Keratinocyte (primary cell): ENCODE data around the gene BOK. TPM values are rescaled to one million over a fixed set of nuclear protein-coding genes. Genes with fewer than 3 reads are reported as not detected.

ENCODE experiments used
- DNase-seq: peaks from one replicate; pipeline ENCODE4 v3.0.0-alpha.2; 2011; ENCODE audit warnings: low read depth, missing footprints, low spot score
- FAIRE-seq: peaks from 2 replicates; lab custom pipeline; 2011; peaks lifted over from hg19 to GRCh38; lab: Jason Lieb, UNC
- H2AFZ ChIP-seq: 2 replicates; pipeline ENCODE4 v1.6.0; 2012; ENCODE audit warnings: low read length, control low read depth, inconsistent platforms; ENCODE audit not compliant: control insufficient read depth
- H3K27ac ChIP-seq: 2 replicates; pipeline ENCODE4 v1.5.1; 2011; ENCODE audit warnings: low read length; ENCODE audit not compliant: control insufficient read depth, insufficient read depth
- H3K27me3 ChIP-seq: 3 replicates; pipeline ENCODE4 v1.6.0; 2011; ENCODE audit warnings: low read length; ENCODE audit not compliant: control insufficient read depth, insufficient read depth; ENCODE audit errors: extremely low read depth
- H3K36me3 ChIP-seq, 2 experiments: 2 replicates in 1 of 2; 3 replicates in 1 of 2; pipeline ENCODE4 v1.5.1; 2011; ENCODE audit warnings: low read length in 2 of 2, mild to moderate bottlenecking in 1 of 2; ENCODE audit not compliant: control insufficient read depth in 2 of 2, insufficient read depth in 2 of 2; ENCODE audit errors: extremely low read depth in 1 of 2
- H3K4me1 ChIP-seq: 3 replicates; pipeline ENCODE4 v1.5.1; 2011; ENCODE audit warnings: low read length; ENCODE audit not compliant: control insufficient read depth, insufficient read depth; ENCODE audit errors: extremely low read depth
- H3K4me2 ChIP-seq: 3 replicates; pipeline ENCODE4 v1.6.0; 2011; ENCODE audit warnings: low read depth, low read length; ENCODE audit not compliant: control insufficient read depth, insufficient read depth; ENCODE audit errors: extremely low read depth
- H3K4me3 ChIP-seq, 3 experiments: fragments of 200-600 bp in 1 of 3; sonication (generic) in 1 of 3; 2 replicates in 2 of 3; 3 replicates in 1 of 3; pipeline ENCODE4 v1.5.1; 2011 to 2016; ENCODE audit warnings: low read length in 3 of 3, mild to moderate bottlenecking in 3 of 3, control low read depth in 2 of 3, inconsistent platforms in 1 of 3, low read depth in 1 of 3, mixed read lengths in 1 of 3, mixed run types in 1 of 3, moderate library complexity in 1 of 3; ENCODE audit not compliant: control insufficient read depth in 2 of 3, insufficient read depth in 2 of 3; ENCODE audit errors: extremely low read depth in 1 of 3
- H3K79me2 ChIP-seq: 2 replicates; pipeline ENCODE4 v1.6.0; 2012; ENCODE audit warnings: low read length; ENCODE audit not compliant: control insufficient read depth, insufficient read depth
- H3K9ac ChIP-seq: 3 replicates; pipeline ENCODE4 v1.6.0; 2011; ENCODE audit warnings: low read length; ENCODE audit not compliant: control insufficient read depth, insufficient read depth; ENCODE audit errors: extremely low read depth
- H3K9me1 ChIP-seq: 3 replicates; pipeline ENCODE4 v1.6.0; 2011; ENCODE audit warnings: low read length; ENCODE audit not compliant: control insufficient read depth, insufficient read depth; ENCODE audit errors: extremely low read depth
- H3K9me3 ChIP-seq: 2 replicates; pipeline ENCODE4 v1.5.1; 2012; ENCODE audit warnings: low read depth, low read length; ENCODE audit not compliant: control insufficient read depth
- H4K20me1 ChIP-seq: 3 replicates; pipeline ENCODE4 v1.6.0; 2011; ENCODE audit warnings: low read length; ENCODE audit not compliant: control insufficient read depth, insufficient read depth; ENCODE audit errors: extremely low read depth
- CTCF ChIP-seq, 3 experiments: IDR thresholded peaks in 1 of 3; conservative IDR thresholded peaks in 1 of 3; optimal IDR thresholded peaks in 1 of 3; 2 replicates in 2 of 3; 3 replicates in 1 of 3; pipeline versions ENCODE3 to v1.5.1; 2011; ENCODE audit warnings: low read length in 3 of 3, mild to moderate bottlenecking in 3 of 3, moderate library complexity in 2 of 3, control low read depth in 1 of 3, inconsistent platforms in 1 of 3; ENCODE audit not compliant: insufficient read depth in 2 of 3; ENCODE audit errors: extremely low read depth in 1 of 3
- EZH2 ChIP-seq: IDR thresholded peaks from one replicate; pipeline ENCODE4 v1.6.1; 2012; ENCODE audit warnings: inconsistent platforms, mild to moderate bottlenecking, low read length, moderate library complexity
- dilution Hi-C: fragments of 300-500 bp; cut with MboI; formaldehyde crosslinking; loops from one replicate; pipeline ENCODE4 v1.7.0; 2020; ENCODE audit warnings: low sequenced_read_pairs; ENCODE audit not compliant: extremely low pct_ligation_motif_present
- polyA plus RNA-seq, 5 experiments: library from polyadenylated mRNA; depleted of rRNA in 3 of 5; stranded (reverse) in 3 of 5; stranded (forward) in 1 of 5; unstranded in 1 of 5; fragments of >200 nt; gene quantifications; 1 replicate in 1 of 5; 2 replicates in 3 of 5; 3 replicates in 1 of 5; pipeline versions ENCODE4 v1.2.1 to v1.2.3, GENCODE V29; 2011 to 2012; ENCODE audit warnings: missing spikeins in 2 of 5, low read depth in 1 of 5, low replicate concordance in 1 of 5

The BOK gene
- polyA plus RNA-seq, 1 donor (not counting 4 experiments of a cell fraction or from before 2014, with no cell fraction given) = 15.4 TPM

DNA sequence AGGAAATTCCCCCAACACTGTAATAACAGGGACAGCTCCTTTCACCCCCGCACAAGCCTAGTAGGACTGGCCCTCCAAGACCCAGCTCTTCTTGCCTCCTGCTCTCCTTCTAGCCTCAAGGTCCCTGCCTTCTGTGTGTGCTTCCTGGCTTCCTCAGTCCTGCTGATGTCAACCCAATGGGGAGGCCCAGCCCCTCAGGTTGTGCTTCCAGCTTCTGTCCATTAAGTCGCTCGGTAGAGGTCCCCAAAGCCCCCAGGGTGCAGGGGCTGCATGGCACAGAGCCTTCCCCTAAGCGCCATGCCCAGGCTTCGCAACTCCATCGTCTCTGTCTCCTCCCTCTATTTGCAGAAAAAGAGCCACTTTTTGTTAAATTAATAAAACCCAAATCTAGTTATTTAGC lies 39.0 kb downstream of the BOK start:
- H2AFZ ChIP-seq = no peak overlapping the region
- no peak overlapping the region for H3K27ac ChIP-seq
- H4K20me1 ChIP-seq = no peaks in the 10 kb centered on the region
- H3K4me2 ChIP-seq = no peak overlapping the region
- H3K27me3 ChIP-seq = no peaks in the 10 kb centered on the region
- H3K9me1 ChIP-seq = no peaks in the 10 kb centered on the region
- dilution Hi-C loops = loop anchor here (25.0 kb wide), 1 partner anchor 110 kb away; no protein-coding TSS in a partner anchor
- H3K4me1 ChIP-seq = no peaks in the 10 kb centered on the region
- H3K36me3 ChIP-seq = peaks cover 4 to 20% of the 10 kb centered on the region in 2 experiments
- no peak for FAIRE-seq
- no peaks in the 10 kb centered on the region for H3K9me3 ChIP-seq
- no peaks in the 10 kb centered on the region for H3K79me2 ChIP-seq
- no peak for DNase-seq
- no peak for TF ChIP-seq EZH2
- TF ChIP-seq CTCF (optimal IDR thresholded peaks at IDR 0.05 in 1 of 3, IDR thresholded peaks at IDR 0.05 in 1 of 3, conservative IDR thresholded peaks at IDR 0.05 in 1 of 3; ENCODE audit: extremely low read depth in 1 of 3, insufficient read depth in 2 of 3, low read length in 3 of 3) = no peak
- no peak overlapping the region for H3K4me3 ChIP-seq
- no peak overlapping the region for H3K9ac ChIP-seq

DNA sequence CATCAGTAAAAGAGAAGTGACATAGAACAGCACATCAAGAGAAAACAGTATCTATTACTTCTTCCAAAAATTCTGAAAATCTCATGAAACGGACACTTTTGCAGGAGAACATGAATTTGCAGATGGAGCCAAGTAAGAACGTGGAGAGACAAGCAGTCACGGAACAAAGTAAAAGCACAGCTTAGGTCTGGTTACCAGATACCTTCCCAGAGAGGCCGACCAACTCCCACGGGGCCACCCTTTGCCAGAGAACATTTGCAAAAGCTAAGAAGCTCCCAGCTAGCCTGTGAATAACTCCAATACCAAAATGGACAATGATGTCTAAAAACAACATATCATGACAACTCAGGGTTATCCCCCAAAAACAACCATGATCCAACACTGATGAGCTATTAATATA lies 39.5 kb downstream of the BOK start:
- Histone ChIP-seq H3K9me1 (no peaks in the 10 kb centered on the region), H2AFZ (no peak overlapping the region), H3K9me3 (no peaks in the 10 kb centered on the region), H3K36me3 (peaks cover 4 to 21% of the 10 kb centered on the region in 2 experiments), H3K9ac (no peak overlapping the region), H3K4me1 (no peaks in the 10 kb centered on the region), H3K4me3 (no peak overlapping the region), H3K27ac (no peak overlapping the region), H4K20me1 (no peaks in the 10 kb centered on the region), H3K4me2 (no peak overlapping the region), H3K79me2 (no peaks in the 10 kb centered on the region), H3K27me3 (no peaks in the 10 kb centered on the region)
- FAIRE-seq (peak; percentile 34), DNase-seq (no peak)
- dilution Hi-C loops = loop anchor here (25.0 kb wide), 1 partner anchor 111 kb away; no protein-coding TSS in a partner anchor
- no peak for TF ChIP-seq EZH2

DNA sequence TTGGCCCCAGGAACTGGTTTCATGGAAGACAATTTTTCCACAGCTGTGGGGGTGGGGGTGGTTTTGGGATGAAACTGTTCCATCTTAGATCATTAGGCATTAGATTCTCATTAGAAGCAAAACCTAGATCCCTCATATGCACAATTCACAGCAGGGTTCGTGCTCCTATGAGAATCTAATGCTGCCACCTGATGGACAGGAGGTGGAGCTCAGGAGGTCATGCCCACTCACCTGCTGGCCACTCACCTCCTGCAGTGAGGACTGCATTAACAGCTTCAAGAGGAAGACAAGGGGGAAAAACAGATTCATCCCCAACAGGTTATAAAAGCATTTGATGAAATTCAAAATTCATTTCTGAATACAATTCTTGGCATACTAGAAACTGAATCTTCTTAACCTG lies 39.9 kb downstream of the BOK start:
- DNase-seq = no peak
- Histone ChIP-seq H3K9me1 (no peaks in the 10 kb centered on the region), H3K36me3 (peaks cover 4 to 21% of the 10 kb centered on the region in 2 experiments), H3K4me2 (no peak overlapping the region), H3K4me1 (no peaks in the 10 kb centered on the region), H3K9ac (no peak overlapping the region), H3K79me2 (no peaks in the 10 kb centered on the region), H3K27ac (no peak overlapping the region), H3K4me3 (no peak overlapping the region), H2AFZ (no peak overlapping the region), H3K27me3 (no peaks in the 10 kb centered on the region), H4K20me1 (no peaks in the 10 kb centered on the region), H3K9me3 (no peaks in the 10 kb centered on the region)
- TF ChIP-seq CTCF (optimal IDR thresholded peaks at IDR 0.05 in 1 of 3, IDR thresholded peaks at IDR 0.05 in 1 of 3, conservative IDR thresholded peaks at IDR 0.05 in 1 of 3; ENCODE audit: extremely low read depth in 1 of 3, insufficient read depth in 2 of 3, low read length in 3 of 3) (peak in 2 of 3 experiments; percentile 13 to 60), EZH2 (no peak)
- FAIRE-seq = no peak
- dilution Hi-C loops = loop anchor here (25.0 kb wide), 1 partner anchor 111 kb away; no protein-coding TSS in a partner anchor
